Measurements from ENCODE around the gene PRM3. TPM values are rescaled to one million over a fixed set of nuclear protein-coding genes. Genes with fewer than 3 reads are reported as not detected.
A peak's percentile ranks its signal among the peaks of the same experiment; 100 is the strongest.

PRM3 gene
- polyA plus RNA-seq, 1 donor (not counting 4 experiments of a cell fraction or from before 2014, with no cell fraction given): not detected

DNA sequence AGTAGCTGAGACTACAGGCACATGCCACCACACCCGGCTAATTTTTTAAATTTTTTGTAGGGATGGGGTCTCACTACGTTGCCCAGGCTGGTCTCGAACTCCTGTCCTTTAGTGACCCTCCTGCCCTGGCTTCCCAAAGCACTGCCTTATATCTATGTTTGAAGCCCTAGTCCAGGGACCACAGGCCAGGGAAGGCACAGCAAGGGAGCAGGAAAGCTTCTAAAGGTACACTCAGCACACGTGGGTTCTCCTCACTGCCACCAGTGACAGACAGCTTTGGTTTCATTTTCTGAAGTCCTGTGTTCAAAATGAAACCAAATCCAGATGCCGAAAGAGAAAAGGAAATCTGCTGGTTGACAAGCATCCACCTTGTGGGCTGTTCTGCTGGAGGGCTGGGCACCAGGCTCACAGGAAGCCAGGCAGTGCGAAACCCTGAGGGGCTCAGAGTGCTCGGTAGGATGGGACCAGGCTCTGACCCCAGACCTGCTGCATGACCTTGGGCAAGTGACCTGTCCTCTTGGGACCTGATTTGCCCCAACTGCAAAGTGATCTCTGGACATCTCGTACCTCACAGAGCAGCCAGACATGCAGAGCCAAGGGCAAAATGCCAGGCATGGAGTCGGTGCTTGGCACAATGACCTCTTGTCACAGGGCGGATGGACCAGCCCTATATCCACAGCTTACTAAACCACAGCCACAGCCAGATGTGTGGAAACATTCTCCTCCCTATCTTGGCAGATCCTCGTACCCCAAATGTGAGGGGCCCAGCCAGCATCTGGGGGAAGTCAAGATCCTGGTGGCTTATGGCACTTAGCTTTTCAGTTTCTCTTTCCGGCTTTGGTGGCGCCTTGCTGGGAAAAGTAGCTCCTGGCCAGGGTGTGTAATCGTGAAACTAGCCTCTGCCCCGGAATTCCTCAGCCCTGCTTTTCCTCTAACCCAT, 14.6 kb downstream of the PRM3 start:
- Histone ChIP-seq H3K79me2 (ENCODE audit: control insufficient read depth, insufficient read depth, low read length) (peaks cover 15% of the 10 kb centered on the region), H3K4me2 (ENCODE audit: control insufficient read depth, extremely low read depth, insufficient read depth, low read depth, low read length) (peak overlapping the region; percentile 3), H3K4me1 (ENCODE audit: control insufficient read depth, extremely low read depth, insufficient read depth, low read length) (peaks cover 16% of the 10 kb centered on the region), H2AFZ (ENCODE audit: control insufficient read depth, low read length) (no peak overlapping the region), H3K27ac (ENCODE audit: control insufficient read depth, insufficient read depth, low read length) (no peak overlapping the region), H4K20me1 (ENCODE audit: control insufficient read depth, extremely low read depth, insufficient read depth, low read length) (no peaks in the 10 kb centered on the region), H3K9ac (ENCODE audit: control insufficient read depth, extremely low read depth, insufficient read depth, low read length) (no peak overlapping the region), H3K9me1 (ENCODE audit: control insufficient read depth, extremely low read depth, insufficient read depth, low read length) (no peaks in the 10 kb centered on the region), H3K36me3 (ENCODE audit: control insufficient read depth in 2 of 2, extremely low read depth in 1 of 2, insufficient read depth in 2 of 2, low read length in 2 of 2) (no peaks in the 10 kb centered on the region), H3K9me3 (ENCODE audit: control insufficient read depth, low read depth, low read length) (no peaks in the 10 kb centered on the region), H3K4me3 (ENCODE audit: control insufficient read depth in 2 of 3, extremely low read depth in 1 of 3, insufficient read depth in 2 of 3, low read depth in 1 of 3, low read length in 3 of 3) (no peak overlapping the region), H3K27me3 (ENCODE audit: control insufficient read depth, extremely low read depth, insufficient read depth, low read length) (peaks cover 5% of the 10 kb centered on the region)
- DNase-seq (ENCODE audit: low read depth, low spot score) (no peak), FAIRE-seq (no peak)
- dilution Hi-C loops (cut with MboI; ENCODE audit: extremely low pct_ligation_motif_present, low sequenced_read_pairs): no loop called here
- TF ChIP-seq, protein P1, sequence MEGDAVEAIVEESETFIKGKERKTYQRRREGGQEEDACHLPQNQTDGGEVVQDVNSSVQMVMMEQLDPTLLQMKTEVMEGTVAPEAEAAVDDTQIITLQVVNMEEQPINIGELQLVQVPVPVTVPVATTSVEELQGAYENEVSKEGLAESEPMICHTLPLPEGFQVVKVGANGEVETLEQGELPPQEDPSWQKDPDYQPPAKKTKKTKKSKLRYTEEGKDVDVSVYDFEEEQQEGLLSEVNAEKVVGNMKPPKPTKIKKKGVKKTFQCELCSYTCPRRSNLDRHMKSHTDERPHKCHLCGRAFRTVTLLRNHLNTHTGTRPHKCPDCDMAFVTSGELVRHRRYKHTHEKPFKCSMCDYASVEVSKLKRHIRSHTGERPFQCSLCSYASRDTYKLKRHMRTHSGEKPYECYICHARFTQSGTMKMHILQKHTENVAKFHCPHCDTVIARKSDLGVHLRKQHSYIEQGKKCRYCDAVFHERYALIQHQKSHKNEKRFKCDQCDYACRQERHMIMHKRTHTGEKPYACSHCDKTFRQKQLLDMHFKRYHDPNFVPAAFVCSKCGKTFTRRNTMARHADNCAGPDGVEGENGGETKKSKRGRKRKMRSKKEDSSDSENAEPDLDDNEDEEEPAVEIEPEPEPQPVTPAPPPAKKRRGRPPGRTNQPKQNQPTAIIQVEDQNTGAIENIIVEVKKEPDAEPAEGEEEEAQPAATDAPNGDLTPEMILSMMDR (optimal IDR thresholded peaks at IDR 0.05 in 1 of 3, IDR thresholded peaks at IDR 0.05 in 1 of 3, conservative IDR thresholded peaks at IDR 0.05 in 1 of 3; ENCODE audit: extremely low read depth in 1 of 3, insufficient read depth in 2 of 3, low read length in 3 of 3): no peak

DNA sequence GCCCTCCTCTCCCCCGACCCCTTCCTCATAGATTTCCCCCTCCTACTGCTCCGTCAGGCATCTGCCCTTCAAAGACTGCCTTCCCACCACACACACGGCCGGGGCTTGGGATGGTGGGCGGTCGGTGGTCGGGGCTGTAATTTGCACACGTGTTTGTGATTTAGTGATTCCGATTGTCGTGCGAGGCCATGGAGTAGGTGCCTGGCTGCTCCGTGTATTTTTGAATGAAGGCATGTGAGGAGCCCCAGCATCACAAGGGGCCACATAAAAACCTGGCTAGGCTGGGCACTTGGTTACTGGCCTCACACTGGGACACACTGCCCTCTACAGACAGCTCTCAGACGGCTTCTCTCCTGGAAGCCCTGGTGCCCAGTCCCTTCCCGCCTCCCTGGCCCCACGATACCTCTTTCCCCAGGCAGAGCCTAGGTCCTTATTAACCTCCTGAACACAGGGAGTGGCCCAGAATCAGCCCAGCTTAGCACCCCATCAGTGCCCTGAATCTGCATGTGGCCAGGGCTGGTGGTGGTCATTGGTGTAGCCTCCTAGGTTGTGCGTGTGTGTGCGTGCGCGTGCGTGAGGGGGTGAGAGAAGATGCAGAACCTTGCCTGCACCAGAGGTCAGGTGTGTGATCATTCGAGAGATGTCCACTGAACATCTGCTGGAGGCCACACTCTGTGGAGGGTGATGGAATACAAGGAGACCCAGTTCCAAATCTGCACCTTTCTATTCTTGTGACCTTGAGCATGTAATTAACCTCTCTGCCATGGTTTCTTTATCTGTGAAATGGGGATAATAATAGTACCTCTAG, 16.1 kb downstream of the PRM3 start:
- peak; percentile 38 for DNase-seq (ENCODE audit: low read depth, low spot score)
- Histone ChIP-seq H3K4me3 (ENCODE audit: control insufficient read depth in 2 of 3, extremely low read depth in 1 of 3, insufficient read depth in 2 of 3, low read depth in 1 of 3, low read length in 3 of 3) (peak overlapping the region; percentile 70 to 88 (median 79)), H3K27ac (ENCODE audit: control insufficient read depth, insufficient read depth, low read length) (no peak overlapping the region), H3K9me1 (ENCODE audit: control insufficient read depth, extremely low read depth, insufficient read depth, low read length) (no peaks in the 10 kb centered on the region), H3K4me1 (ENCODE audit: control insufficient read depth, extremely low read depth, insufficient read depth, low read length) (peaks cover 20% of the 10 kb centered on the region), H3K79me2 (ENCODE audit: control insufficient read depth, insufficient read depth, low read length) (peaks cover 19% of the 10 kb centered on the region), H3K36me3 (ENCODE audit: control insufficient read depth in 2 of 2, extremely low read depth in 1 of 2, insufficient read depth in 2 of 2, low read length in 2 of 2) (no peaks in the 10 kb centered on the region), H4K20me1 (ENCODE audit: control insufficient read depth, extremely low read depth, insufficient read depth, low read length) (no peaks in the 10 kb centered on the region), H3K9me3 (ENCODE audit: control insufficient read depth, low read depth, low read length) (no peaks in the 10 kb centered on the region), H2AFZ (ENCODE audit: control insufficient read depth, low read length) (peak overlapping the region; percentile 57), H3K9ac (ENCODE audit: control insufficient read depth, extremely low read depth, insufficient read depth, low read length) (peak overlapping the region; percentile 90), H3K27me3 (ENCODE audit: control insufficient read depth, extremely low read depth, insufficient read depth, low read length) (peaks cover 5% of the 10 kb centered on the region), H3K4me2 (ENCODE audit: control insufficient read depth, extremely low read depth, insufficient read depth, low read depth, low read length) (peak overlapping the region; percentile 75)
- TF ChIP-seq, protein P1 (optimal IDR thresholded peaks at IDR 0.05 in 1 of 3, IDR thresholded peaks at IDR 0.05 in 1 of 3, conservative IDR thresholded peaks at IDR 0.05 in 1 of 3; ENCODE audit: extremely low read depth in 1 of 3, insufficient read depth in 2 of 3, low read length in 3 of 3): peak; percentile 76 to 94 (median 87)
- TF ChIP-seq EZH2 (IDR thresholded peaks at IDR 0.05; ENCODE audit: low read length): no peak
- FAIRE-seq: peak; percentile 79
- dilution Hi-C loops (cut with MboI; ENCODE audit: extremely low pct_ligation_motif_present, low sequenced_read_pairs): no loop called here

Data from keratinocyte (primary cell).